C4-2B (cell line): ENCODE data around the gene TXNDC16.

Experiments used
- H3K27ac ChIP-seq: fragments of 450-650 bp; 2 replicates; pipeline ENCODE4 v1.5.1; 2017
- CTCF ChIP-seq: fragments of 450-650 bp; conservative IDR thresholded peaks from 2 replicates; pipeline ENCODE4 v1.5.1; 2017; ENCODE audit warnings: mild to moderate bottlenecking
- ZFX ChIP-seq: fragments of 450-650 bp; IDR thresholded peaks from 2 replicates; pipeline ENCODE4 v1.6.1; 2017

Gene TXNDC16

GRCh38 chr14:52447236-52447635 lies 105.1 kb downstream of the TXNDC16 start:
- no peak overlapping the region; the same call in 1 of the 2 replicates for H3K27ac ChIP-seq
- TF ChIP-seq ZFX (no peak), CTCF (no peak)

- TF ChIP-seq CTCF, result no peak
- TF ChIP-seq ZFX, result no peak
- no peak overlapping the region for H3K27ac ChIP-seq
These were observed 106.0 kb downstream of the TXNDC16 start for GRCh38 chr14:52446355-52446754.

- TF ChIP-seq ZFX (no peak), CTCF (no peak)
- no peak overlapping the region for H3K27ac ChIP-seq
These were observed 108.8 kb downstream of the TXNDC16 start for GRCh38 chr14:52443506-52443905.

GRCh38 chr14:52442602-52443001 lies 109.7 kb downstream of the TXNDC16 start:
- H3K27ac ChIP-seq, result no peak overlapping the region
- TF ChIP-seq ZFX (no peak), CTCF (no peak)

GRCh38 chr14:52442166-52442565 lies 110.1 kb downstream of the TXNDC16 start:
- H3K27ac ChIP-seq, result no peak overlapping the region
- TF ChIP-seq ZFX (no peak), CTCF (no peak)

- TF ChIP-seq CTCF, result no peak
- TF ChIP-seq ZFX, result no peak
These were observed 112.8 kb downstream of the TXNDC16 start for GRCh38 chr14:52439476-52439875.

GRCh38 chr14:52434955-52435354 lies 117.3 kb downstream of the TXNDC16 start:
- H3K27ac ChIP-seq, result no peak overlapping the region
- TF ChIP-seq CTCF, result no peak
- TF ChIP-seq ZFX, result no peak

More at GRCh38 chr14:52439476-52439875, 112.8 kb downstream of the TXNDC16 start:
- H3K27ac ChIP-seq, result no peak overlapping the region
